22Rv1 (cell line): ENCODE measurements around the gene TMEM25.

ENCODE experiments used
- ZFX ChIP-seq: fragments of 450-650 bp; IDR thresholded peaks from 2 replicates; pipeline ENCODE4 v1.6.1; 2017; ENCODE audit warnings: antibody characterized with exemption, borderline replicate concordance
- TF ChIP-seq, protein P1 (sequence below): fragments of 450-650 bp; IDR thresholded peaks from 2 replicates; pipeline ENCODE4 v1.5.1; 2017; ENCODE audit warnings: mild to moderate bottlenecking

DNA sequence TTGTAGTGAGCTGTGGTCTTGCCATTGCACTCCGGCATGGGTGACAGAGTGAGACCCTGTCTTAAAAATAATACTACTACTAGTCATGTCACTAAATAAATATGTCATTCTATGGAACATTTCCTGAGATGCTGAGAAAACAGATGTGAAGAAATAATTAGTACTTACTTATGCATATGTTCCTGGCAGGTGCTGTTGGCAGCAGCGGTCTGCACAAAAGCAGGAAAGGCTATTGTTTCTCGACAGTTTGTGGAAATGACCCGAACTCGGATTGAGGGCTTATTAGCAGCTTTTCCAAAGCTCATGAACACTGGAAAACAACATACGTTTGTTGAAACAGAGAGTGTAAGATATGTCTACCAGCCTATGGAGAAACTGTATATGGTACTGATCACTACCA lies 50.1 kb downstream of the TMEM25 start:
- TF ChIP-seq, protein P1, sequence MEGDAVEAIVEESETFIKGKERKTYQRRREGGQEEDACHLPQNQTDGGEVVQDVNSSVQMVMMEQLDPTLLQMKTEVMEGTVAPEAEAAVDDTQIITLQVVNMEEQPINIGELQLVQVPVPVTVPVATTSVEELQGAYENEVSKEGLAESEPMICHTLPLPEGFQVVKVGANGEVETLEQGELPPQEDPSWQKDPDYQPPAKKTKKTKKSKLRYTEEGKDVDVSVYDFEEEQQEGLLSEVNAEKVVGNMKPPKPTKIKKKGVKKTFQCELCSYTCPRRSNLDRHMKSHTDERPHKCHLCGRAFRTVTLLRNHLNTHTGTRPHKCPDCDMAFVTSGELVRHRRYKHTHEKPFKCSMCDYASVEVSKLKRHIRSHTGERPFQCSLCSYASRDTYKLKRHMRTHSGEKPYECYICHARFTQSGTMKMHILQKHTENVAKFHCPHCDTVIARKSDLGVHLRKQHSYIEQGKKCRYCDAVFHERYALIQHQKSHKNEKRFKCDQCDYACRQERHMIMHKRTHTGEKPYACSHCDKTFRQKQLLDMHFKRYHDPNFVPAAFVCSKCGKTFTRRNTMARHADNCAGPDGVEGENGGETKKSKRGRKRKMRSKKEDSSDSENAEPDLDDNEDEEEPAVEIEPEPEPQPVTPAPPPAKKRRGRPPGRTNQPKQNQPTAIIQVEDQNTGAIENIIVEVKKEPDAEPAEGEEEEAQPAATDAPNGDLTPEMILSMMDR = no peak
- TF ChIP-seq ZFX = no peak
